ENCODE measurements around the gene TDP1.
A peak's percentile ranks its signal among the peaks of the same experiment; 100 is the strongest.

The TDP1 gene

DNA sequence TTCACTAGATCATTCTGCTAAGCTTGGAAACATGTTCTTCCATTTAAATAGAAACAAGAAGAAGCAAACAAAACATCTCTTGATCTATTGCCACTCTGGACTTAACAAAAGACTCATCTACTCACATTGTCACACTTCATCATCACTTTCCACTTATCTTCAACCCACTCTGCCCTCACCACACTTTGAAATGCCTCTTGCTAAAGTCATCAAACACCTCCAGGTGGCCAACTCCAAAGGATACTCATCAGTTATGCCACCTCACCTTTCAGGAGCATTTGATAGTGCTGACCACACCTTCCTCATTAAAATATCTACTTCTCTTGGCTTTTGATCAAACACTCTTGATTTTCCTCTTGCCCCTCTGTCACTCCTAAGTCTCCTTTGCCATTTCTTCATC is 8.4 kb upstream of the TDP1 start:
- DNase-seq, result no peak

DNA sequence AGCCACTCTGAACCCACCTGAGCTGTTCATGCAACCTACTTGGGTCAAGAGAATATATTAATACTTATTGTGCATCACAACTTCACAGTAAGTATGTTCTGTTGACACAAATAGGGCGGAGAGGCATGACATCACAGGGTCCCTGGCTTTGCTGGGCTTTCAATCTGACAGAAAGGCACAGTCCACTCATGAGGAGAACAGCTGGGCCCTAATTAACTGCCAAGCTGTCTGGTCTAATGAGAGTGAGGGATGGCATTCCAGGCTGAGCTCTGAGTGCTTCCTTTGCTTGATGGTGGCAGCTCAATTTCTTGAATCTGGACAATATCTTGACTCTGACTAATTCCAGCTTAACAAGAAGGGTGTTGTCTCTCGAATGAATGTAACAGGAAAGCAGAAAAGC is 3.2 kb upstream of the TDP1 start:
- DNase-seq, result no peak

DNA sequence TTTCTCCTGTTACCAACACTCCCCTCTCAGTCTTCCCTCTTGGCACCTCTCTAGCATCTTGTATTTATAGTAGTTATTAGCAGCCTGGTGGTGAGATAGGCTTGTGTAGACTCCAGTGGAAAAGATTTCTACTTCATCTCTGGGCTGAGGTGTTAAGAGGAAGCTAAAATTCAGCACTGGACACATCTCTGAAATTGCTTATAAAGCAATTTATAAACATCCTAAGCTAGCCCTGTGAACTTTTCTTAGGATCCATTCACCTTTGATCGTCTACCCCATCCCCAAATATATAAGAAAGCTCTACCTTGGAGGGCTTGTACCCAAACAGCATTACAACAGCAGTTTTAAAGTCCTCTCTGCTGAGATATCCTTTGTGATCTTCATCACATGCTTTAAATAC is 2.1 kb upstream of the TDP1 start:
- no peak for DNase-seq

DNA sequence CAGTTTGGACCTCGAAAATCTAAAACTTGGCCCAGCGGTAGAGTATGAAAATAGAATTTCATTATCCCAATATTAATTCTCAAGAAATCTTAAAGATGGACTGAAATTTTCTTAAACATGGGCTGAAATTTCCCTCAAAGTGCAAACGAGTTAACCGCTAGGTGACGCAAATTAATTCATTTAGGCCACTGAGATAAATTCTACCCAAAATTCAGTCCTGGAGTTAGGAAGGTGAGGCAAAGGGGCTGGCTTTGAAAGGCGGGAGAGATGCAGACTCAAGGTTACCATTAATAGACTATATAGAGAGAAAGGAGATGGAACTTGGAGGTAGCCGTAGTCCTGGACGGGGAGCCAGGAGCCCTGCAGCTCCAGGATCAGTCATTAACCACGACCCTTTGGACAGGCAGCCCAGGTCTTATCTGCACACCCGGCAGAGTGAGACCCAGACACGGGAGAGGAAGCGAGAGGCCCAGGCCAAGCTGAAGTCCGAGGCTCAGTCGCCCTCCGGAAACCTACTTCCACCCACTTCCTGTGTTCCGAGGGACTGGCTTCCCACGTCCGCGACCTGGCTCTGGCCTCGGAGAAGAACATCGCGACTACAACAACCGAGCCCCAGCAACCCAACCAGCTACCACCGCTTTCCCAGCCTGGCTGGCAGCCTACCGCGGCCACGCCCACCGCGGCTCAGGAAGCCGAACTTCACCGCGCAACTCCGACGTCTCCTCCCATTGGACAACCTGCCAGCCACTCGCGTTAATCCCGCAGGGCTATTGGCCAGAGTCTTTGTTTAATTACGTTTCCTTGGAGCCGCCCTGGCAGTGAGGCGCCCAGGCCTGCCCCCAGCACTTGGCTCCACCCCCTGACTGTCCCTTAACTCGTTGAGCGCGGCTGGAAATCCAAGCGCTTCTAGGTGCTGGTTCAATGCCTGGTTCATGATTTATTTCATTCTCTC is 1.4 kb upstream of the TDP1 start, which contains the start of gene EFCAB11:
EFCAB11 (minus strand) TSS at position 661 of the 952 bp plus-strand sequence; CDS start at position 591, 70 bp downstream.
- peak; percentile 100 for DNase-seq

DNA sequence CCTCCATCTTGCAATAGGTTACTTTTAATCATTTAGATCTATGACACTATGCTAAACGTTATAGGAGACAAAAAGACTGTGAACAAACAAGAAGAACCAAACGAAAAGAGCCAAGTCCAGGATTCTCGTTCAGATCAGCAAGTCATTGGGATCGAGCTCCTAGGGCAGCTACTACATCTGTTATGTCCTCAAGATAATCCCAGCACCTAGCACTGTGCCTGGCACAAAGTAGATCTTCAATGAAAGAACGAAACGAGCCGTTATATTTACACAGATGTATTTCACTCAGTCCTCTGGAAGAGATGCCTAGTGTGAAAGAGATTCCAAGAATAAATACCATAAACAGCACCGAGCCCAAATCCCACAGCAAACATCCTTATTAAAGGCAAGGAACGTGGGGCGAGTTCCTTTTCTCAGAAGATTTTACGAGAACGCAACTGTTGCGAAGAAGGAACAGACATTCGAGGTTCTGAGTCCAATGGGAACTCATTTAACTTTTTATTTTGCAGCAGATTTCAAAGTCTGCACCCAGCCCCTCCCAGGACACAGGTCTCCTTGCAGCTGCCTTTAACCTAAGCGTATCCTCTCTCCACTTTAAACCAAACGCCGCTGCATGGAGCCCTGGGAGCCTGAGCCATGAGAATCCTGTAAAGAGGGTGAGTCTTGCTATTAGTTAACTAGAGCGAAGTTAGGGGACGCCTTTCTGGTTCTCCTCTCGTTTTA is 544 bp upstream of the TDP1 start:
- DNase-seq, result no peak

DNA sequence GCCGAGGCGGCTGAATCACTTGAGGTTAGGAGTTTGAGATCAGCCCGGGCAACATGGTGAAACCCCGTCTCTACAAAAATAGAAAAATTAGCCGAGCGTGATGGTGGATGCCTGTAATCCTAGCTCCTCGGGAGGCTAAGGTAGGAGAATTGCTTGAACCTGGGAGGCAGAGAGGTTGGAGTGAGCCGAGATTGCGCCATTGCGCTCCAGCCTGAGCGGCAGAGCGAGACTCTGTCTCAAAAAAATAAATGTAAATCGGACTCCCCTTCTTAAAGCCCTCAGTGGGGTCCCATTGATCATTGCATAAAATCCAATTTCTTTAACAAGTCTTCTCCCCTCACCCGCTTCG is 908 bp downstream of the TDP1 start:
- no peak for DNase-seq

DNA sequence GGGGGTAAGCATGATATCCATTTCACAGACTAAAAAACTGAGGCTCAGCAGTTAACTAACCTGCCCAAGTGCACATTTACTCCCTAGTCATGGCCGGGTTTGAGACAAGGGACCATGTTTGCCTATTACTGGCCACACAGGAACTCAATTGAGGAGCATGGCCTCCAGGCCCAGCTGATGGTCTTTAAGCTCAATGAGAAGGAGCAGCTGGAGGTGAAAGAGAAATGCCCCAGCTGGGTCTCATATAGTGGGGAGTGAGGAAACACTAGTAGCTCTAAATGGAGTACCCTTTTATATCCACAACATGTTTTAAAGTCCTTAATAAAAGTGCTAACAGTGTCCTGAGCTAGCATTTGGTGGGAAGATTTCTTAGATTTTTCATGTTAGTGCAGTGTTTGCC is 1.6 kb downstream of the TDP1 start:
- DNase-seq, result no peak

DNA sequence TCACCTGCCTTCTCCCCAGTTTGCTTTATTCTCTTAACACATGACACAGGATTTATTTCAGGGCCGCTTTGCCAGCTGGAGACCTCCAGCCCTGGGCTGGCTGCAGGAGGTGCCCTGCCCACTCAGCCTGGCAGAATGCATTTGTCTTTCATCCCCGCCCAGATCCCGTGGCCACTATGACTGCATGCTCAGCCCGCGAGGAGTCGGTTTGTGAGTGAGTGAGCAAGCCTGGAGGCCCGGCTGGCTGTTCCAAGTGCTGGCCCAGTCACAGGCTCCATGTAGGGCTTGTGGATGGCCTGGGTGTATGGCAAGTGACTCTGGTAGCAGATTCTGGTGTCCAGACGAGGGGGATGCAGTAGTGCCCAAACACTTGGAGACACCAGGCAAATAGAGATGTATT is 2.1 kb downstream of the TDP1 start:
- no peak for DNase-seq

DNA sequence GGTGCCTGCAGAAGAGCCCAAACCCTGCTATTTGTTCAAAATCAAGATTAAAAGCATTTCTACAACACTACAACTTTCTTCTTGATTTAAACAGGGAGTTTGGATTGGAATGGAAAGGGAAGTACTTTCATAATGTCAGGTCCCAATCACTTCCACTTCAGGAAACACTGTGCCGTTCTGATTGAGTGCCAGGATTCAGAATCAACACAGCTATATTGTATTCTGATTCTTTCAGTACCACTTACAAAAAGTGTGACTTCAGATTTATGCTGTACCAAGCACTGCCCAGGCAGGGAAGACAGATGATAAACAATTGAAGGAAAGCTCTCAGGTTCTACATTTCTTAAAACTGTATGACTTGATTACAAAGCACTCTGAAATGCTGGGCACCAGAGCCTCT is 3.2 kb downstream of the TDP1 start:
- DNase-seq, result no peak

DNA sequence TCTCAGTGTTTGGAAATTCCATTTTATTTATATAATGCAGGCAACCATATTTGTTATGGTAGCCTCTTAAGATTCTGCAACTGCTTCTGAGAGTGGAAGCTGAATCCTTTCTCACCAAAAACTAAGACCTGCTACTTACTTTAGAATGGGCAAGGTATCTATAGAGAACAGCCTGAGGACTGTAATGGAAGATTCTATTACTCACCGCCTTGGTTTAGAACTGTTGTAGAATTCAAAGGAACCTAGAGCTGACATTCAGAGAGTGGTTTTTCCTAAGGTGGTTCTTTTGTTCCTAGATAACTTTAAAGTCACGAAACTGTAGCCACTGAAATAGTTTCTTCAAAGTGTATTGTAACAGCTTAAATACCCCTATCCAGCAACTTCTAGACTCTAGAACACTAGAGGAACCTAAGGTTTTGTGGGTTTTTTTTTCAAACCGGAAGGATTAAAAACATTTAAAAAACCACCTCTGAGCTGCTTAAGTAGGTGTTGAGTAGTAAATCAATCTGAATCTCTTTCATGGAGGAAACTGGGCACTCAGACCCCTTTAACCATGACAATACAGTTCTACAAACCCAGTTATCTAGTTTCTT is 4.2 kb downstream of the TDP1 start:
- no peak for DNase-seq

DNA sequence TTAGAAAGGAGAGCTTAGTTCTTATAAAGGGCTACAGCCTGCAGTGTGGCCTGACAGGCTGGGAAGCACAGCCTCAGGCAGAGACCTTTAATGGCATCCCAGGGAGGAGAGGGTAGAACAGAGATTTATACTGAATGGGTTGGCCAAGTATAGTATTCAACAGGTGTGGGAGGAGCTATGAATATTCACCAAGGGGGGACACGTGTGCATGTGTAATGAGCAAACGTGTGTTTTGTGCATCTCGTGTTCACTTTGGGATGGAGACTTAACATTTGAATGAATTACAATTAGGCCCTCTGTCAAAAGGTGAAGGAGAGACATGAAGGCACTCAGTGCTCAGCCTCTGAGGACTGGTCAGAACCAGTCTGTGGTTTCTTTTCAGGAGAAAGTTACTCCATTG is 5.2 kb downstream of the TDP1 start:
- no peak for DNase-seq

DNA sequence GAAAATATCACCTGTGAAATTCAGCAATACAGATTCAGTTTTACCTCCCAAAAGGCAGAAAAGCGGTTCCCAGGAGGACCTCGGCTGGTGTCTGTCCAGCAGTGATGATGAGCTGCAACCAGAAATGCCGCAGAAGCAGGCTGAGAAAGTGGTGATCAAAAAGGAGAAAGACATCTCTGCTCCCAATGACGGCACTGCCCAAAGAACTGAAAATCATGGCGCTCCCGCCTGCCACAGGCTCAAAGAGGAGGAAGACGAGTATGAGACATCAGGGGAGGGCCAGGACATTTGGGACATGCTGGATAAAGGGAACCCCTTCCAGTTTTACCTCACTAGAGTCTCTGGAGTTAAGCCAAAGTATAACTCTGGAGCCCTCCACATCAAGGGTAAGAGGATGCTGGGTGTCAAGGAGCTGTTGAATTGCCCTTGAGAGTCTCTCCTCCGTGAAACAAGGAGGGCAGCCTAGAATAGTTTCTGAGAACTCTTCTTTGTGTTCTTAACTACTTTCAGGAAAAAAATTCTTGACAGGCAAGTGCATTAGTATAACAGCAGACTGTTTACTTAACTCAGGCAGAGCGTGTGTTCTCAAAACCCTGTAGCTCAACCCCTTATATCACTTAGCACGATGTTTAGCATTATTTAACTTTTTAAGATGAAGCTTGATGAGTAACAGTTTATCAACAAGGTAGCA is 7.7 kb downstream of the TDP1 start:
- DNase-seq, result no peak

DNA sequence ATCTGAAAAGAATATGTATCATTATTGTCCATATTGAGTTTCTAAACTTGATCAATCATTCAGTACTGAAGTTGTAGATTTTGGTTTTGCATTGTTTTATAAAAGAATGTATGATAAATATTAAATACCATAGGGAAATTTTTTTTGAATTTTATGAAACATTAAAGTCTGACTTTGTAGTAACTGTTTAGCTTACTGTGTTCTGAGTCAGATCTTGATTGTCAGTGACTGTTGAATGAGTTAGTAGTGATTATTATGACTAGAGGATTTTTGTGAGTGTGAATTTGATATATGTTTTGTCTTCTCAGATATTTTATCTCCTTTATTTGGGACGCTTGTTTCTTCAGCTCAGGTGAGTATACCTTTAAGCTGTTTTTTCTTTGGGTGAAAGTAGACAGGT is 10.1 kb downstream of the TDP1 start:
- DNase-seq, result no peak

DNA sequence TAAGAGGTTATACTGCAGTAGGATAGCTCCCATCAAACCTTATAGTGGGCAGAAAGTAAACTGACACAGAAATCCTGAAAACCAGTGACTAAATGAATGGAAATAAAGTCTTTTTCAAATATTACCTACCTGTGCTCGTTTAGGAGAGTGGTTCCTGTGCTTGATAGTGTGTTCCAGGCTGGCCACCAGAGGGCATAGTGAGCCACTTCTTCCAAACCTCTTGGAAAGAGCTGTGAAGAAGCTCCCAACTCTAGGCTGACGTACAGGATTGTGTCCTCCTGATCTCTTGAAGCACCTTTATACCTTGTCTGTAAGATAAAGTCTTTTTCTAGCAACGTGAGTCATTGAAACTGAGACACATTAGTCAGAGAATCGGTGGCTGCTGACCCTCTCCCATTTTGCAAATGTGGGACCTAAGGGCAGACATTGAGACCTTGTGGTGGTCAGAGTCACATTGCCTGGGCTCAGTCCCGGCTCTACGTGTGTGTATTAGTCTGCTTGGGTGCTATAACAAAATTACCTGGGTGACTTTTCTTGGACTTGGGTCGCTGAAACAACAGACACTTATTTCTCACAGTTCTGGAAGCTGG is 17.6 kb downstream of the TDP1 start:
- DNase-seq, result peak; percentile 76

DNA sequence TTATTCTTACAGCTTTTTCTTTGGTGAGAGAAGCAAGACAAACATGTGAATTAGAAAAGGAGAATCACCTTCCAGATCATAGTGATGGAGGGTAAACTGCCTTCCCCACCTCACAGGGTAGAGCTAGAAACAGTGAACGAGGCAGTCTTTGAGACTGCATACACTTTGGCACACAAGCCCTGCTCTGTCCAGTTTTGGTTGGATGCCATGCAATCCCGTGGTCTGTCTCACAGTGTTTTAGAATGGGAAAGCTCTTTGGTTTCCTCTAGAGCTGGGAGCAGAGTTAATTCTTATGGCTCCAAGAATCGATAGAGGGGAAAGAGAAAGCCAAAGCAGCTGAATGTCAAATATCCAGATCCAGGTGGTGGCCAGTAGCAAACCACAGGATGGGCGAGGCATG is 21.9 kb downstream of the TDP1 start:
- DNase-seq, result no peak

DNA sequence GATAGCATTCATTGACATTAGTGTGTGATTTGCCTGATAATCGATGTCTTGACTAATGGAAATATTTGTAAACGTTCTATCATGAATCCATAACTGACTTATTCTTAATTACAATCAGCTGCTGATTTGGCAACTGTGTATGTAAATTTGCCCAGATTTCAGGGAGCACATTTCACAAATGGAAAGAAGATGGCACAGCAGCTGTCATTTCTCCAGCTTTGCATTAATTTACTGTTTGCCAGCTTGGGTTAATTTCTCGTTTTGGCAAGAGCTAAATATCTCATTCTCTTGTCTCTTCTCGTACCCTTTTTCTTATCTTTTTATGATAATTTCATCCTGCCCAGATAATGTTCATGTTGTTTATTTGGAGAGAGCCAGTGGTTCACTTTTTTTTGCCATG is 22.9 kb downstream of the TDP1 start:
- DNase-seq, result no peak

DNA sequence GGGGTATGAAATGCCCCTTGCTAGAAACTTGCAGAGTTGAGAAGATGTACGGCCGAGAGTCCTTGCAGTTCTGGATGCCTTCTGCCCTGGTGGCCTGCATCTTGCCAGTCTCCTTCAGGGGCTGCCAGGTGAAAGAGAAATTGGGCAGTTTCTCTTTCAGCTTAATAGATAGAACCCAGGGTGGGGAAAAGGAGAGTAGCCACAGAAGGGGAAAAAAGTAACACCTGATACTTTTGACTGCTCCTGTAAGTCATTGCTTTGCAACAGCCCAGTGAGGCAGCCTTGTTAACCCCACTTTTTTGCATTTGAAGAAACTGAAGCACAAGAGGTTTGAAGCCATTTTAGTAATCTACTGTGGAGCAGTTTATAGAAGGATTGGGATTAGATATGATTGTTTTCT is 27.6 kb downstream of the TDP1 start:
- DNase-seq, result no peak

DNA sequence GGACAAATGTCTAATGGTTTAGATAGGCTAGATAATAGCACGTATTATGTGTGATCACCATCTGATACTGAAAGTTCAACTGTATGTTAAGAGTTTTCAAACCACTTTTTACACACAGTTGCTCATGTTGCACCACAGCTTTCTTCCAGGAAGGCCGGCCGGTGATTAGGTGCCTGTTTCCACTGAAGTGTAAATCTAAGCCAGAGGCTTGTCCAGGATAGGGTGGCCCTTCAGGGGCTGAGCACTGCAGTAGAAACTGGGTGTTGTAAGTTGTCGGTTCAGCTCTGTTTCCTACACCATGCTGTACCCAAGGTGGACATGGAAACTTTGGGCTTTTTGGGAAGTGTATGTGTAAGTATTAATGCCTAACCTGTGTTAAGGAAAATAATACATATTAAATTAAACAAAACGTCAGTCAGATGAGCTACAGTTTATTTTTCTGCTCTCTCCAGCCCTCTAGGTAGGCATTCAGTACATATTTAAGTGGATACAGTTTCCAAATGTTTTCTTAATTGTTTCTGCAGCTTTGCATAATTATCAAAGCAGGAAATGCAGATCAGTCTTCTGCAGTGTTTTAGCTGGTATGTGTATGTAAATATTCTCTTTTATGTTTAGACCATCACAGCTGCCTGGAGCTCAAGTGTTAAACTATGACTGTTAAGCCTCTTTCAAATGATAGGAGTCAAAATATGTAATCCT is 30.9 kb downstream of the TDP1 start:
- no peak for DNase-seq

DNA sequence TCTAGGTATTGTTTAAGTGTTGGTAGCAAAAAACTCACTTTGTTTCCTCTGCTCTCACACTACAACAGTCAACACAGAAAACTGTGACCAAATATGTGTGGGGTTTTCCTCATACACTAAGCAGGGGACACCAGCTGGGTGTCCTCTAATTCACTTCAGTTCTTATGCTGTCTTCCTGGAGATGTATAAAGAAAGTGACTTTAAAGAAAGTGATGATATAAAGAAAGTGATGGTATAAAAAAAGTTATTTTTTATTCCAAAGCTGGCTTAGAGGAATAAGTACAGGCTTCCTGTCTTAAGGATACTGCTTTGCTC is 31.4 kb downstream of the TDP1 start:
- no peak for DNase-seq

DNA sequence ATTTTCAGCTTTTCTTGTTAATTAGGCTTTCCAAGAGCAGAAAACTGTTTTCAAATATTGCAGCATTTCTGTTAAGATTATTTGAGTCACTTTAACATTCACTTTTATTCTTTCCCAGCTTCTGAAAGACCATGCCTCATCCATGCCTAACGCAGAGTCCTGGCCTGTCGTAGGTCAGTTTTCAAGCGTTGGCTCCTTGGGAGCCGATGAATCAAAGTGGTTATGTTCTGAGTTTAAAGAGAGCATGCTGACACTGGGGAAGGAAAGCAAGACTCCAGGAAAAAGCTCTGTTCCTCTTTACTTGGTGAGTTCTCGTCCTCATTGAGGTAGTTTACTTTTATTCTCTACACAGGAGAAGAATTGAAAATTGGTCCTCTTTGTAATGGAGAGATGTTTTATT is 33.1 kb downstream of the TDP1 start:
- no peak for DNase-seq

DNA sequence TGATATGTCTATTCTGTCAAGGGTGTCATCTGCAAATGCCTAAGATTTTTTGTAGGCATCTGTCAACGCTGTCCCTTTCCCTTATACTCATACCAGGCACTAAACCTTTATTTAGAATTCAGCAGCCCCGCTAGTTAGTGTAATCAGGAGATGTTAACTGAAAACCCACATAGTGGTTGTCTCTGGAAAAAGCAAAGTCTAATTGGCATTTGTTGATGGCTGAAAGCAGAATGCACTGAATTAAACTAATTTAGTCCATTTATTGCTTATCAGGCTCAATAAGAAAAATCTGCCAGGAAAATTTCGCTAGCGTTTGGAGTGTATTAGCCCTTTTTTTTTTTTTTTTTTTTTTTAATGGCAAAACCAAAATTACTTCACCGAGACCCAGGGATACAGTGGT is 34.5 kb downstream of the TDP1 start:
- no peak for DNase-seq

DNA sequence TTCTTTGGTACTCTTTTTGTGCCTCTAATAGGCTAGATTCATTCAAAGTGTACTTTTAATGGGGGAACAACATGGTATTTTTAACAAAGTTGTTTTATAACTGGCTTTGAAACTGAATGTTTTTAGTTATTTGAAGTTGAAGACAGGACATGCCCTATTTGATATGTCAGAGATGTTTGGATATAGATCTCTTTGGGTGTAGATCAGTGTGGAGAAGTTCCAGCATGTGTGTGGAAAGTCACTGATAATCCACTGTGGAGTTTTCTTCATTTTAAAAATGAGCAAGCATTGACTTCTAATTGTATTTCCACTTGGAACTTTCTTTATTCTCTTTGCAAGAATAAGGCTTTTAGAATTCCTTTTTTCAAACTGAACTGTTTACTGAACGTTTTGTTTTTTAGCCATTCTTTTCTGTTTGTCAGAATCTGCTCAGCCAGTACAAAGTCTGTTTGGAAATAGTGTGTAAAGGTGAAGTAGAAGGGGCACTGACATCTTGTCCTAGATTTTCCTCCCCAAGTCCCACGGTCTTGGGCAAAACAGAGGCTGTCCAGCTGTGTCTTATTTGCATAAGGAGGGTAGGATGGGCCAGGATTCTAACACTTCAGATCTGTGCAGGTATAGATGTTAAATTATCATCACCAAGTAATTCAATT is 35.0 kb downstream of the TDP1 start:
- no peak for DNase-seq

Data from NCI-H2171 treated with DMSO at 0.1 percent for 48 hours (cell line).